Osteoblast (primary cell): ENCODE results near the gene CXCL17. TPM values are rescaled to one million over a fixed set of nuclear protein-coding genes. Genes with fewer than 3 reads are reported as not detected.
A peak's percentile ranks its signal among the peaks of the same experiment; 100 is the strongest.

Experiments
- DNase-seq: peaks from one replicate; pipeline ENCODE4 v3.0.0; 2011; ENCODE audit warnings: low spot score, mixed read lengths; ENCODE audit not compliant: insufficient read length; ENCODE audit errors: missing footprints
- H2AFZ ChIP-seq: 2 replicates; pipeline ENCODE4 v1.6.0; 2011; ENCODE audit warnings: mild to moderate bottlenecking, low read length
- H3K27ac ChIP-seq: 2 replicates; pipeline ENCODE4 v1.5.1; 2011; ENCODE audit warnings: mild to moderate bottlenecking, low read depth, low read length, moderate library complexity
- H3K27me3 ChIP-seq: 2 replicates; pipeline ENCODE4 v1.6.0; 2012; ENCODE audit warnings: mild to moderate bottlenecking, control low read depth, inconsistent platforms, low read length, moderate library complexity; ENCODE audit not compliant: insufficient read depth
- H3K36me3 ChIP-seq: 2 replicates; pipeline ENCODE4 v1.5.1; 2011; ENCODE audit warnings: mild to moderate bottlenecking, low read length, control low read depth, moderate library complexity; ENCODE audit not compliant: insufficient read depth
- H3K4me1 ChIP-seq: 2 replicates; pipeline ENCODE4 v1.5.1; 2011; ENCODE audit warnings: mild to moderate bottlenecking, low read length, control low read depth, moderate library complexity; ENCODE audit not compliant: insufficient read depth
- H3K4me2 ChIP-seq: 2 replicates; pipeline ENCODE4 v1.6.0; 2011; ENCODE audit warnings: mild to moderate bottlenecking, low read length; ENCODE audit not compliant: insufficient read depth
- H3K4me3 ChIP-seq: fragments of 200-600 bp; sonication (generic); 3 replicates; pipeline ENCODE4 v1.5.1; 2012; ENCODE audit warnings: mild to moderate bottlenecking, low read length, inconsistent platforms; ENCODE audit not compliant: insufficient read depth
- H3K79me2 ChIP-seq: 2 replicates; pipeline ENCODE4 v1.6.0; 2012; ENCODE audit warnings: mild to moderate bottlenecking, low read length, control low read depth, inconsistent platforms; ENCODE audit not compliant: insufficient read depth
- H3K9me3 ChIP-seq: 2 replicates; pipeline ENCODE4 v1.5.1; 2011; ENCODE audit warnings: low read depth, low read length, control low read depth
- H4K20me1 ChIP-seq: 2 replicates; pipeline ENCODE4 v1.6.0; 2012; ENCODE audit warnings: mild to moderate bottlenecking, low read length, control low read depth; ENCODE audit not compliant: insufficient read depth
- total RNA-seq: library from RNA; depleted of rRNA; stranded (reverse); fragments of >200 nt; gene quantifications from 2 replicates; pipeline ENCODE4 v1.2.3, GENCODE V29; 2012
- TF ChIP-seq, protein P1 (sequence below): IDR thresholded peaks from 2 replicates; pipeline ENCODE4 v1.5.1; 2011; ENCODE audit warnings: mild to moderate bottlenecking, low read depth, low read length, moderate library complexity; ENCODE audit errors: extremely low read depth

The CXCL17 gene
- total RNA-seq, 1 donor, result not detected

DNA sequence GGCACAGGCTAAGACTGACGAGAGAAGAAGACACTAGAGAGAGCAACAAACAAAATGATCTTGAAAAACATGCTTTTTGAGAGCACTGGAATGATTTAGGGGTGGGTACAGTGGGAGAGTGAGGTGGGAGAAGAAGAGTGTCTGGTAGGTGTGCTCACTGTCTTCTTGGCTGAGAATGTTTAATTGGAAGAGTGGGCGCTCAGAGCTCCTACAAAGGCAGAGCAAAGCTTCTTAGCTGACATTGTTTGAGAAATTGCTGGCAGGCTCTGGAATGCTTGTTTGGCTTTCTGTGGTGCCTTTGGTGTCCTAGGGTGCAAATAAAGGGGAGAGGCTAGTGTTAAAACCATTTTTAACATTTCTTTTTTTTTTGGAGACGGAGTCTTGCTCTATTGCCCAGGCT, 14.1 kb downstream of the CXCL17 start:
- Histone ChIP-seq H4K20me1 (peaks cover 2% of the 10 kb centered on the region), H3K27ac (no peak overlapping the region), H3K9me3 (no peaks in the 10 kb centered on the region), H3K4me3 (no peak overlapping the region), H3K79me2 (no peaks in the 10 kb centered on the region), H3K36me3 (no peaks in the 10 kb centered on the region), H2AFZ (no peak overlapping the region), H3K4me2 (no peak overlapping the region), H3K4me1 (peaks cover 6% of the 10 kb centered on the region), H3K27me3 (no peaks in the 10 kb centered on the region)
- TF ChIP-seq, protein P1, sequence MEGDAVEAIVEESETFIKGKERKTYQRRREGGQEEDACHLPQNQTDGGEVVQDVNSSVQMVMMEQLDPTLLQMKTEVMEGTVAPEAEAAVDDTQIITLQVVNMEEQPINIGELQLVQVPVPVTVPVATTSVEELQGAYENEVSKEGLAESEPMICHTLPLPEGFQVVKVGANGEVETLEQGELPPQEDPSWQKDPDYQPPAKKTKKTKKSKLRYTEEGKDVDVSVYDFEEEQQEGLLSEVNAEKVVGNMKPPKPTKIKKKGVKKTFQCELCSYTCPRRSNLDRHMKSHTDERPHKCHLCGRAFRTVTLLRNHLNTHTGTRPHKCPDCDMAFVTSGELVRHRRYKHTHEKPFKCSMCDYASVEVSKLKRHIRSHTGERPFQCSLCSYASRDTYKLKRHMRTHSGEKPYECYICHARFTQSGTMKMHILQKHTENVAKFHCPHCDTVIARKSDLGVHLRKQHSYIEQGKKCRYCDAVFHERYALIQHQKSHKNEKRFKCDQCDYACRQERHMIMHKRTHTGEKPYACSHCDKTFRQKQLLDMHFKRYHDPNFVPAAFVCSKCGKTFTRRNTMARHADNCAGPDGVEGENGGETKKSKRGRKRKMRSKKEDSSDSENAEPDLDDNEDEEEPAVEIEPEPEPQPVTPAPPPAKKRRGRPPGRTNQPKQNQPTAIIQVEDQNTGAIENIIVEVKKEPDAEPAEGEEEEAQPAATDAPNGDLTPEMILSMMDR, result no peak
- DNase-seq, result no peak

GRCh38 chr19:42427313-42427712, 15.4 kb downstream of the CXCL17 start, which contains the start of gene LIPE:
LIPE (minus strand) TSS chr19:42427388; CDS start chr19:42427149, 239 bp downstream.
- Histone ChIP-seq H3K4me1 (peaks cover 12% of the 10 kb centered on the region), H4K20me1 (peaks cover 5% of the 10 kb centered on the region), H2AFZ (no peak within 1 kb of the TSS), H3K27me3 (no peaks in the 10 kb centered on the region), H3K4me2 (no peak within 1 kb of the TSS), H3K4me3 (no peak within 1 kb of the TSS), H3K9me3 (no peaks in the 10 kb centered on the region), H3K79me2 (no peaks in the 10 kb centered on the region), H3K27ac (no peak within 1 kb of the TSS), H3K36me3 (no peaks in the 10 kb centered on the region)
- DNase-seq, result no peak
- TF ChIP-seq, protein P1, result no peak

DNA sequence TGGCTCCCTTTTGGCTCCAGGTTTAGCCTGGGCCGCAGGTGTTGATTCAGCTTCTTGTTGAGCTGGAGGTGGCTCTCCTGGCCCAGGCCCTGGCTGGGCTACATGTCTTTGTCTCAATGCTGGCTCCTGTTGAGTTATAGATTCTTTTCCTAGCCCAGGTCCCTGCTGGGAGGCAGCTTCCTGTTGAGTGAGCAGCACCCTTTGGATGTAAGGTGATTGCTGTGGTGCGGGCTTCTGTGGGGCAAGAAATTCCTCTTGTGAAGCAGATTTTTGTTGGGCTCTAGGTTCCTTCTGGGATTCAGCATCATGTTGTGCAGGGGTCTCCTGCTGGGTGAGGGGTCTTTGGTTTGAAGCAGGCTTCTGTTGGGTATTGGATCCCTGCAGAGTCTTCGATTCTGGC, 16.1 kb downstream of the CXCL17 start:
- TF ChIP-seq, protein P1, result no peak
- no peak overlapping the region for H3K4me2 ChIP-seq
- no peak overlapping the region for H3K27ac ChIP-seq
- H2AFZ ChIP-seq, result no peak overlapping the region
- no peaks in the 10 kb centered on the region for H3K36me3 ChIP-seq
- peaks cover 5% of the 10 kb centered on the region for H4K20me1 ChIP-seq
- no peaks in the 10 kb centered on the region for H3K79me2 ChIP-seq
- DNase-seq, result no peak
- H3K9me3 ChIP-seq, result no peaks in the 10 kb centered on the region
- no peak overlapping the region for H3K4me3 ChIP-seq
- H3K4me1 ChIP-seq, result peaks cover 14% of the 10 kb centered on the region
- H3K27me3 ChIP-seq, result no peaks in the 10 kb centered on the region

DNA sequence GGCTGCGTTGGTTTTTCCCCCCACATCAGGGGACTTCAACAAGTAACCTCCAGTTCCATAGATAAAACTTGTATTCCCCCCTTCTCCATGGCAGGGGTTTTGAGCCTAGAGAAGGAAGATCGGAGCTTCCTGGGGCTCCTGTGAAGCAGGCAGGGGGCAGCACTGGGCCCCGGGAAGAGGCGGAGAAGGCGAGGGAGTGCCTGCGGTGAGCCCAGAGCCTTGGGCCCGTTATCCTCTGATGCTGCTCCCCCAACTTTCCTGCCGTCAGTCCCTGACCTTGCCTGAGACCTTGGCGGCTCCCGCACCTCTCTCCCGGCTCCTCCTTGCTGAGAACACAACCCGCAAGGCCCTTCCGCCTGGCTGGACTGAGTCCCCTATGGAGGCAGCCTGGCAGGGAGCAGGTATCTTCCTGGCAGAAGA, 18.0 kb downstream of the CXCL17 start:
- H3K4me1 ChIP-seq, result peaks cover 20% of the 10 kb centered on the region
- TF ChIP-seq, protein P1, result peak; percentile 6

More for the DNA sequence above, 18.0 kb downstream of the CXCL17 start:
- H3K9me3 ChIP-seq, result no peaks in the 10 kb centered on the region
- peaks cover 14% of the 10 kb centered on the region for H4K20me1 ChIP-seq
- no peak overlapping the region for H3K4me3 ChIP-seq
- H3K27me3 ChIP-seq, result no peaks in the 10 kb centered on the region
- H3K79me2 ChIP-seq, result no peaks in the 10 kb centered on the region
- no peak overlapping the region for H3K4me2 ChIP-seq
- no peak overlapping the region for H2AFZ ChIP-seq
- H3K27ac ChIP-seq, result no peak overlapping the region
- DNase-seq, result peak; percentile 9
- no peaks in the 10 kb centered on the region for H3K36me3 ChIP-seq
